Thyroid gland (tissue), 4 donors: ENCODE data around the gene C20orf202. TPM values are rescaled to one million over a fixed set of nuclear protein-coding genes. Genes with fewer than 3 reads are reported as not detected.

Experiments used
- DNase-seq, 2 donors: peaks; one replicate each; pipeline ENCODE4 v3.0.0-alpha.2; 2019
- H3K27ac ChIP-seq, 3 donors: fragments of 200-600 bp; sonication (generic); 1 replicate in 2 of 3; 2 replicates in 1 of 3; pipeline ENCODE4 v1.5.1; 2016 to 2019; ENCODE audit warnings: mild to moderate bottlenecking in 1 of 3, moderate library complexity in 1 of 3
- H3K27me3 ChIP-seq: fragments of 200-600 bp; sonication (generic); one replicate; pipeline ENCODE4 v1.5.1; 2019
- H3K36me3 ChIP-seq, 2 donors: fragments of 200-600 bp; sonication (generic); one replicate each; pipeline ENCODE4 v1.5.1; 2016 to 2019
- H3K4me1 ChIP-seq, 2 donors: fragments of 200-600 bp; sonication (generic); one replicate each; pipeline ENCODE4 v1.5.1; 2017 to 2019
- H3K4me3 ChIP-seq, 3 donors: fragments of 200-600 bp; sonication (generic); replicated peaks in 1 of 3; 1 replicate in 2 of 3; 2 replicates in 1 of 3; pipeline ENCODE4 v1.5.1; 2016; ENCODE audit warnings: mild to moderate bottlenecking in 1 of 3
- H3K9me3 ChIP-seq: fragments of 200-600 bp; sonication (generic); one replicate; pipeline ENCODE4 v1.5.1; 2017
- POLR2A ChIP-seq, 2 donors: fragments of 450-650 bp; IDR thresholded peaks; one replicate each; pipeline ENCODE4 v1.6.1; 2017; ENCODE audit warnings: antibody characterized with exemption in 2 of 2, mild to moderate bottlenecking in 2 of 2, moderate library complexity in 1 of 2
- WGBS, 2 donors: methylation state at CpG; one replicate each; pipeline ENCODE4 v1.1.5; 2017; 5-methylcytosine and 5-hydroxymethylcytosine counted together
- intact Hi-C: fragments of 100-400 bp; cut with DNase I; formaldehyde crosslinking; loops from one replicate; pipeline ENCODE4 v1.15.1; 2023
- total RNA-seq, 4 donors: library from RNA; depleted of rRNA; stranded (reverse); fragments of >200 nt; gene quantifications; one replicate each; pipeline ENCODE4 v1.2.3, GENCODE V29; 2016
- TF ChIP-seq, protein P1 (sequence below), 6 experiments: fragments of 200-600 bp in 3 of 6; fragments of 450-650 bp in 3 of 6; sonication (generic) in 3 of 6; IDR thresholded peaks; one replicate each; pipeline ENCODE4 v1.5.1; 2016 to 2019; ENCODE audit warnings: antibody characterized with exemption in 6 of 6, mild to moderate bottlenecking in 2 of 6, inconsistent platforms in 1 of 6, moderate library complexity in 1 of 6

The C20orf202 gene
- total RNA-seq, 4 donors from 2014 or later: 0.27 TPM; not detected in 3

GRCh38 chr20:1165941-1166340, 37.3 kb upstream of the C20orf202 start:
- Histone ChIP-seq H3K36me3 (peaks cover 62 to 64% of the 10 kb centered on the region in 2 donors), H3K9me3 (no peaks in the 10 kb centered on the region), H3K4me3 (no peak overlapping the region), H3K27me3 (no peaks in the 10 kb centered on the region), H3K4me1 (no peaks in the 10 kb centered on the region), H3K27ac (no peak overlapping the region)
- 95 to 99% methylated on average over 9 of the region's 9 CpGs for WGBS, 2 donors
- intact Hi-C loops: no loop called here
- no peak for DNase-seq
- no peak for TF ChIP-seq POLR2A (IDR thresholded peaks at IDR 0.05)
- TF ChIP-seq, protein P1, sequence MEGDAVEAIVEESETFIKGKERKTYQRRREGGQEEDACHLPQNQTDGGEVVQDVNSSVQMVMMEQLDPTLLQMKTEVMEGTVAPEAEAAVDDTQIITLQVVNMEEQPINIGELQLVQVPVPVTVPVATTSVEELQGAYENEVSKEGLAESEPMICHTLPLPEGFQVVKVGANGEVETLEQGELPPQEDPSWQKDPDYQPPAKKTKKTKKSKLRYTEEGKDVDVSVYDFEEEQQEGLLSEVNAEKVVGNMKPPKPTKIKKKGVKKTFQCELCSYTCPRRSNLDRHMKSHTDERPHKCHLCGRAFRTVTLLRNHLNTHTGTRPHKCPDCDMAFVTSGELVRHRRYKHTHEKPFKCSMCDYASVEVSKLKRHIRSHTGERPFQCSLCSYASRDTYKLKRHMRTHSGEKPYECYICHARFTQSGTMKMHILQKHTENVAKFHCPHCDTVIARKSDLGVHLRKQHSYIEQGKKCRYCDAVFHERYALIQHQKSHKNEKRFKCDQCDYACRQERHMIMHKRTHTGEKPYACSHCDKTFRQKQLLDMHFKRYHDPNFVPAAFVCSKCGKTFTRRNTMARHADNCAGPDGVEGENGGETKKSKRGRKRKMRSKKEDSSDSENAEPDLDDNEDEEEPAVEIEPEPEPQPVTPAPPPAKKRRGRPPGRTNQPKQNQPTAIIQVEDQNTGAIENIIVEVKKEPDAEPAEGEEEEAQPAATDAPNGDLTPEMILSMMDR (IDR thresholded peaks at IDR 0.05): no peak

- H3K36me3 ChIP-seq: peaks cover 54 to 67% of the 10 kb centered on the region in 2 donors
- H3K9me3 ChIP-seq: no peaks in the 10 kb centered on the region
- intact Hi-C loops: no loop called here
- no peak overlapping the region for H3K27ac ChIP-seq
- no peaks in the 10 kb centered on the region for H3K27me3 ChIP-seq
- no peak for DNase-seq
- 94% methylated on average over 1 of the region's 1 CpG for WGBS, 2 donors
- TF ChIP-seq POLR2A (IDR thresholded peaks at IDR 0.05): no peak
- TF ChIP-seq, protein P1 (IDR thresholded peaks at IDR 0.05): no peak
- no peaks in the 10 kb centered on the region for H3K4me1 ChIP-seq
- H3K4me3 ChIP-seq: no peak overlapping the region
Measured at GRCh38 chr20:1166948-1167720, 36.1 kb upstream of the C20orf202 start.

GRCh38 chr20:1169224-1169623, 34.0 kb upstream of the C20orf202 start:
- DNase-seq: no peak
- Histone ChIP-seq H3K27ac (no peak overlapping the region), H3K4me3 (no peak overlapping the region), H3K36me3 (peaks cover 40 to 64% of the 10 kb centered on the region in 2 donors), H3K9me3 (no peaks in the 10 kb centered on the region), H3K27me3 (no peaks in the 10 kb centered on the region), H3K4me1 (no peaks in the 10 kb centered on the region)
- intact Hi-C loops: no loop called here
- WGBS, 2 donors: 93 to 97% methylated on average over 5 of the region's 5 CpGs
- TF ChIP-seq, protein P1 (IDR thresholded peaks at IDR 0.05): no peak
- TF ChIP-seq POLR2A (IDR thresholded peaks at IDR 0.05): no peak

DNA sequence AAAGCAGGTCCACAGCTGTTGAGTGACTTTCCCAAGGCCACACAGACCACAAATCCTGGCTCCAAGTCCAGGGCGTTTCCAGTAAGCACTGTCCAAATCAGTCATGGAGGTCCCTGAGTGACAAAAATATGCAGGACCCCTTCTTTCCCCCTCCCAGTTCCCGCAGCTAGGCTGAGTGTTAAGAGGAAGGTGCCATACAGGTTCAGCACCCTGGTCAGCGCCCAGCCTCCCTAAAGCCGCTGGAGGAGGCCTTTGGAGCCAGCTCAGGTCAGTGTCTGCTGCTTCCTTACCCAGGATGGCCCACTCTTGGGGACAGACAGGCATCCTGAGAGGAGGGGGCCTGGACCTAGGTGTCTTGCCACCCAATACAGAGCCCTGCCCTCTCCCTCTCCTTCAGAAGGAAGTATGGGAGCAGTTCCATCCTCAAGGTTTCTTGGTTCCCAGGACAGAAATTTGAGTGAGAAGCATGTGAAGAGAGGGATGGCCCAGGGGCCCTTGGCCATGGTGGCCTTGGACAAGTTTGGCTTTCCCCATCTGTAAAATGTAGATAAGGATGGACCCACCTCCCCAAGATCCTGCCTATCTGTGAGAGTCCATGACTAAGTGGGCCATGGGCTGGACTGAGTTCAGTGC, 31.7 kb upstream of the C20orf202 start:
- Histone ChIP-seq H3K9me3 (no peaks in the 10 kb centered on the region), H3K27me3 (no peaks in the 10 kb centered on the region), H3K4me3 (no peak overlapping the region), H3K4me1 (no peaks in the 10 kb centered on the region), H3K27ac (no peak overlapping the region), H3K36me3 (peaks cover 18 to 40% of the 10 kb centered on the region in 2 donors)
- 48 to 60% methylated on average over 3 to 4 of the region's 4 CpGs for WGBS, 2 donors
- TF ChIP-seq POLR2A (IDR thresholded peaks at IDR 0.05): no peak
- intact Hi-C loops: no loop called here
- DNase-seq: no peak

DNA sequence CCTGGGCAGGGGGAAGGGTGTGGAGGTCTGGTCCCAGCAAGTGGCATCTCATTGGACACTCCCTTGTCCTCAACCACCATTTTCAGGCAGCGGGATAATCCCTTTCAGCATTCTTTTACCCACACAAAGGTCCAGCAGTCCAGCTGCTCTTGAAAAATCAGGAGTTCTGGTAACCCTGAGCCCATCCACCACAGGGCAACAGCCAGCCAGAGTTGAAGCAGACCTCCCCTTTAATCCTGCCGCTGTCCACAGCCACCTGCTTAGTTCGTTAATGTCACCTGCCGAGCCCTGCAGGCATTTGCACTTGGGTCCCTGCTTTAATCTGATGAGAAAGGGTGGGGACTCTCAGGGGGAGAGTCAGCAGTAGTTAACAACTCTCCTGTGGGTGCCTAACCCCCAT, 29.6 kb upstream of the C20orf202 start:
- H3K27ac ChIP-seq: no peak overlapping the region
- TF ChIP-seq, protein P1 (IDR thresholded peaks at IDR 0.05): no peak
- TF ChIP-seq POLR2A (IDR thresholded peaks at IDR 0.05): no peak
- H3K36me3 ChIP-seq: peaks cover 7 to 25% of the 10 kb centered on the region in 2 donors
- no peak overlapping the region for H3K4me3 ChIP-seq
- 71 to 76% methylated on average over 4 of the region's 4 CpGs for WGBS, 2 donors
- H3K4me1 ChIP-seq: no peaks in the 10 kb centered on the region
- intact Hi-C loops: no loop called here
- no peak for DNase-seq
- no peaks in the 10 kb centered on the region for H3K9me3 ChIP-seq
- H3K27me3 ChIP-seq: no peaks in the 10 kb centered on the region
